SK-N-DZ (cell line): ENCODE data around the gene UNC79.
"Not testable (repeated sequence)": the region's sequence is repeated elsewhere in the genome, so short reads cannot be mapped to it uniquely, and the experiment has no call there.

ENCODE experiments used
- DNase-seq: peaks from one replicate; pipeline ENCODE4 v3.0.0-alpha.2; 2015; ENCODE audit warnings: low spot score

The UNC79 gene

DNA sequence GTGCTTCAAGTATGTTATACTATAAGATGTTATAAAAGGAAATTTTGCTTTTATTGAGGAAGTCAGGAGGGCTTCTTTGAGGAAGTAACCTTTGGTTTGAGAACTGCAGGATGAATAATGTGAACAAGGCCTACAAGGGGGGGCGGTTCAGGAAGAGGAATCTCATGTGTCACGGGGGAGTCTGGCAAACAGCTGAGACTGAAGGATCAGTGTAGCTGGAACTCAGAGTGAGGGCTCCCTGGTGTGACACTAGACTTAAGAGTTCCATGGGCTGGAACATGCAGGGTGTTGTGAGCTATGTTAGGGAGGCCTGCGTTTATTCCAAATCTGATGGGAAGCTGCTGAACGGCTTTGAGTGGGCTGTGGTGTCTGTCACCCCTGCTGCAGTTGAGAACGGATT is 62.3 kb downstream of the UNC79 start:
- DNase-seq = no peak

DNA sequence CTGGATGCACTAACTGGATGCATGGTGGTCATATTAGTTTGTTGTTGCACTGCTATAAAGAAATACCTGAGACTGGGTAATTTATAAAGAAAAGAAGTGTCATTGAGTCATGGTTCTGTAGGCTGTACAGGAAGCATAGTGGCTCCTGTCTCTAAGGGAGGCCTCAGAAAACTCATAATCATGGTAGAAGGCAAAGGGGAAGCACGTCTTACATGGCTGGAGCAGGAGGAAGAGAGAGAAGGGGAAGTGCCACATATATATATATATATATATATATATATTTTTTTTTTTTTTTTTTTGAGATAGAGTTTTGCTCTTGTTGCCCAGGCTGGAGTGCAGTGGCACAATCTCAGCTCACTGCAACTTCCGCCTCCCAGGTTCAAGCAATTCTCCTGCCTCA is 62.9 kb downstream of the UNC79 start:
- not testable (repeated sequence) for DNase-seq

- no peak for DNase-seq
Observed at GRCh38 chr14:93496856-93497741, 66.4 kb downstream of the UNC79 start.

DNA sequence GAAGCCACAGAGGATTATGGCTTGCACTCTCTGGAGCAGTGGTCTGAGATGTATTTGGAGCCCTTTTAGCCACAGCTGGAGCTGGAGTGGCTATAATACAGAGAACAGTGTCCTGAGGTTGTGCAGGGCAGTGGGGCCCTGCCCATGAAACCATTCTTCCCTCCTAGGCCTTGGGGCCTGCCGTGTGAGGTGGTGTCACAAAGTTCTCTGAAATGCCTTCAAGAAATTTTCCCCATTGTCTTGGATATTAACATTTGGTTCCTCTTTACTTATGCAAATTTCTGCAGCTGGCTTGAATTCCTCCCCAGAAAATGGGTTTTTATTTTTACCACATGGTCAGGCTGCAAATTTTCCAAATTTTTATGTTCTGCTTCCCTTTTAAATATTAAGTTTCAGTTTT is 79.3 kb downstream of the UNC79 start:
- DNase-seq = no peak

- no peak for DNase-seq
Observed at GRCh38 chr14:93511001-93511400, 80.3 kb downstream of the UNC79 start.

DNA sequence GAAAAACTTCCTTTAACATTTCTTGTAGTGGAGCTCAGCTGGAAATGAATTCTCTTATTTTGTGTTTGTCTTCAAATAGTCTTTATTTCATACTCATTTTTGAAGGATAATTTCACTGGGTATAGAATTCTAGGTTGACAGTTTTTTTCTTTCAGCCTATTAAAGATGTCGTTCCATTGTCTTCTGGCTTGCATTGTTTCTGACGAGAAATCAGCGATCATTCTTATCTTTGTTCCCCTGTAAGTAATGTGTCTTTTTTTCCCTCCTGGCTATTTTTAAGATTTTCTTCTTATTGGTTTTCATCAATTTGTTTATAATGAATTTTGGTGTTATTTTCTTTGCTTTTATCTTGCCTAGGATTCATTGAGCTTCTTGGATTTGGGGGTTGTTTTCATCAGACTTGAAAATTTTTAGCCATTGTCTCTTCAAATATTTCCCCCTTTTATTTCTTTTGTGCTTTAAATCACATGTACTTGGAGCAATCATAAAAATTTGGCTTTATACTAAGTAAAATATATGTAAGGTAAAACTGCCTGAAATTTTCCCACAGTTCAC is 89.4 kb downstream of the UNC79 start:
- no peak for DNase-seq

DNA sequence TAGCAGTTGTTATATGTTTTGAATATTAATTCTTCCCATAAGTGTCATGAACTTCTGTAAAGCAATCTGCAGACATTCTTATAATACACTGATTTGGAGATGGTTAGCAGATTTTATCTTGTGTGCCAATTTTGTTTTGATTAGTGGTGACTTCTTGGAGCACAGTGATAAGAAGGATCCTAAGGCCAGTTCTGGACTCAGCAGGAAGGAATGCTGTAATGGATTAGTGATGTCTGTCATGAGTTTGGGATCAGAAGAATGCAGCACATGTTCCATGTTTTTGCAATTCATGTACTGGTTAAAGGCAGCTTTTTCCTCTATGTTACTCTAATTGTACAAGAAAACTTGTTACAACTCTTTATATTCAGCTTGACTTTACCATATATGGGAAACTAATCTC is 91.5 kb downstream of the UNC79 start:
- DNase-seq = no peak

DNA sequence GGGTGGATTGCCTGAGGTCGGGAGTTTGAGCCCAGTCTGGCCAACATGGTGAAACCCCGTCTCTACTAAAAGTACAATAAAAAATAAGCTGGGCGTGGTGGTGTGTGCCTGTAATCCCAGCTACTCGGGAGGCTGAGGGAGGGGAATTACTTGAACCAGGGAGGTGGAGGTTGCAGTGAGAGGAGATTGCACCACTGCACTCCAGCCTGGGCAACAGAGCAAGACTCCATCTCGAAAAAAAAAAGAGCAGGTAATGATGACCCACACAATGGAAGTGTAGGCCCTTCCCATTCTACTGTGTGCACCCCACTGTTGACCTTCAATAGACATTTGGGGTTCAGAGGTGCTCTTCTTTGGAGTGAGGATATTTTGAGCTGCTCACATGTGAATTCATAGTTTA is 94.5 kb downstream of the UNC79 start:
- not testable (repeated sequence) for DNase-seq

- no peak for DNase-seq
Observed at GRCh38 chr14:93525696-93526451, 95.1 kb downstream of the UNC79 start.

GRCh38 chr14:93527203-93527607 is 96.5 kb downstream of the UNC79 start:
- no peak for DNase-seq

GRCh38 chr14:93528884-93529558 is 98.3 kb downstream of the UNC79 start:
- no peak for DNase-seq

- DNase-seq = no peak
Observed at GRCh38 chr14:93531644-93532043, 100.9 kb downstream of the UNC79 start.

- no peak for DNase-seq
Observed at GRCh38 chr14:93532541-93532940, 101.8 kb downstream of the UNC79 start.

DNA sequence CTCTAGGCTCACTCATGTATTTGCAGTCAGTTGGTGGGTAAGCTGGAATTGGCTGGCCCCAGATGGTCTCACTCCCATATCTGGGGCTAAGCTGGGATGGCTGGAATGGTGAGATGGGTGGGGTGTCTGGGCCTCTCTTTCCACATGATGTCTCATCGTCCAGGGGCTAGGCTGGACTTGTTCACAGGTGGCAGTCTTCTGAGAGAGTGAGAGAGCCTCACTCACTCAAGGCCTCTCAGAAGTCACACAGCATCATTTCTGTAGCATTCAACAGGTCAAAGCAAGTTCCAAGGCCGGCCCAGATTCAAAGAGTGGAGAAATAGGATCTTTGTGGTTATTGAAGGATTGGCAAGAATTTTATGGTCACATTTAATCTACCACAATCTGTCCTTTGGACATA is 102.7 kb downstream of the UNC79 start:
- DNase-seq = no peak

DNA sequence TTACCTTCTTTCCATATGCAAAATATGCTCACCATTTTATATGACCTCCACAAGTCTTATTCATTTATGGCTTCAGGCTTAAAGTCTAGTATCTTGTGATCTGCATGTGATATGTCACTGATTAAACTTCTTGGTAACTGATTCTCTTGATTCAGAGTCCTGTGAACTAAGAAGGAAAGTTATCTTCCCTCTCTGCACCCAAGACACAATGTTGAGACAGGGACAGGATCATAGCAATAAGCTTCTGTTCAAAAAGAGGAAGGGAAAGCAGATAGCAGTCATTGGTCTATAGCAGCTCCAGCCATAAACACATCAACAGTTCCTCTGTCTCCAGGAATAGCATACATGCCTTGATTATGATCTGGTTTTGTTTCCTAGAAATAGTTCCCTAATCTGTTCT is 103.1 kb downstream of the UNC79 start:
- no peak for DNase-seq

DNA sequence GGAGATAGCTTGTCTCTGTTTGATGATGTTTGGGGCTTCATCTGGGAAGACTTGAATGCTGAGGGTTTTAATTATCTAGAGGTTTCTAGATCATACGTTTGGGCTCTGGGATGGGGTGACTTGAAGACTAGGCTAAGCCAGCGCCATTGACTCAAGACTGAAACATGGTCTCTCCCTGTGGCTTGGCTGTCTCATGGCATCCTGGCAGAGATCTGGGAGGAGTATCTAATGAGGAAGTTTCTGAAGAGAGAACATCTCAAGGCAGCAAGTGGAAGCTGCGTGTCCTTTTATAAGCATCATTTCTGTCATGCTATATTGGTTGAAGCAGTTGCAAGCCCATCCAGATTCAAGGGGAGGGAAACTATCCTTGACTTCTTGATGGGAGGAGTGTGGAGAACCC is 104.8 kb downstream of the UNC79 start:
- no peak for DNase-seq

DNA sequence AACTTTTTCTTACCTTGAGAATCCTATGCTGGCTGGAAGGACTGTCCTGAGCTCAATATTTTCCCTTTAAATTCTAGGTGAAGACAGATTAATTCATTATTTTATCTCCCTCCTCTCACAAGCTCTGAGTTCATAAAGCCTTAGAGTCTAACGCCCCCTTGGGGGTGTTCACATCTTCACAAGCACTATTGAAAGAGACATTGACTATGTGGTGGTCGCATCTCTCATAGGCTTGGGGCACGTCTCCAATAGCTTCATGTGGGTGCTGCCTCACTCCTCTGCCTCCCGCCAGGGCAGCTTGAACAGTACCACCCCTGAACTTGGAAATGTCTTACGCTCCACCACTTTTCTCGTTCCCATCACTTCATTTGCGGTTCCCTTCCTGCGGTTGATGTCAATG is 106.2 kb downstream of the UNC79 start:
- DNase-seq = peak; percentile 11

GRCh38 chr14:93537951-93538350 is 107.2 kb downstream of the UNC79 start:
- DNase-seq = no peak

DNA sequence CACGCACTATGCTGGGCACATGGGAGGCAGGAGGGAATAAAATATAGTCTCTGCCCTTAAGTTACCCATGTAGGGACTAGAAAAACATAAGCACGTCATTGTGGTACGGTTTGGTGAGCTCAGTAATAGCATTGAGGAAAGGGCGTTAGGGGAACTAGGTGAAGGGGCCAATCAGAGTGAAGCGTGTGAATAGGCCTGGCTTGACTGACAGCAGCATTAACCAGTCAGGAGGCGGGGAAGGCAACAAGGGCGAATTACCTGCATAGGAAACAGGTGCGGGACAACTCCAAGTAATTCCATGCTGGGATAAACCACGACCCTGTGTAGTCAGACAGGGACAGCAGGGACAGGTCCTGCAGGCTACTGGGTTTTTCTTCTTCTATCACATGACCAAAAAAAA is 107.7 kb downstream of the UNC79 start:
- DNase-seq = peak; percentile 10

- no peak for DNase-seq
Observed at GRCh38 chr14:93540235-93540634, 109.5 kb downstream of the UNC79 start.

GRCh38 chr14:93543766-93544165 is 113.0 kb downstream of the UNC79 start:
- peak; percentile 2 for DNase-seq

- no peak for DNase-seq
Observed at GRCh38 chr14:93544212-93544611, 113.5 kb downstream of the UNC79 start.
